GM18858 (cell line): ENCODE measurements around the gene DLG2.
A peak's percentile ranks its signal among the peaks of the same experiment; 100 is the strongest.

Experiments
- ATAC-seq: cut with Tn5 transposase; IDR thresholded peaks from one replicate; pipeline ENCODE4 v1.9.1; 2021; ENCODE audit not compliant: unreplicated experiment

DLG2 gene

GRCh38 chr11:83979593-83979992 lies 1647.6 kb downstream of the DLG2 start:
- ATAC-seq: no peak

- no peak for ATAC-seq
Measured at GRCh38 chr11:83978942-83979341, 1648.2 kb downstream of the DLG2 start.

- peak; percentile 38 for ATAC-seq
Measured at GRCh38 chr11:83976086-83976485, 1651.1 kb downstream of the DLG2 start.

- no peak for ATAC-seq
Measured at GRCh38 chr11:83972536-83972935, 1654.6 kb downstream of the DLG2 start.

GRCh38 chr11:83971063-83971462 lies 1656.1 kb downstream of the DLG2 start:
- ATAC-seq: no peak

- ATAC-seq: peak; percentile 92
Measured at GRCh38 chr11:83970061-83970671, 1657.0 kb downstream of the DLG2 start.

GRCh38 chr11:83957038-83957900 lies 1669.9 kb downstream of the DLG2 start:
- ATAC-seq: no peak

GRCh38 chr11:83956119-83956697 lies 1670.9 kb downstream of the DLG2 start:
- no peak for ATAC-seq

- no peak for ATAC-seq
Measured at GRCh38 chr11:83954780-83955179, 1672.4 kb downstream of the DLG2 start.

- ATAC-seq: no peak
Measured at GRCh38 chr11:83951521-83951920, 1675.6 kb downstream of the DLG2 start.

GRCh38 chr11:83948200-83948599 lies 1678.9 kb downstream of the DLG2 start:
- no peak for ATAC-seq

GRCh38 chr11:83945976-83946375 lies 1681.2 kb downstream of the DLG2 start:
- ATAC-seq: no peak

- no peak for ATAC-seq
Measured at GRCh38 chr11:83941050-83941449, 1686.1 kb downstream of the DLG2 start.

- ATAC-seq: peak; percentile 56
Measured at GRCh38 chr11:83938148-83938547, 1689.0 kb downstream of the DLG2 start.

- ATAC-seq: no peak
Measured at GRCh38 chr11:83933008-83933407, 1694.1 kb downstream of the DLG2 start.

- ATAC-seq: no peak
Measured at GRCh38 chr11:83927422-83927821, 1699.7 kb downstream of the DLG2 start.

- ATAC-seq: no peak
Measured at GRCh38 chr11:83924795-83925542, 1702.2 kb downstream of the DLG2 start.

GRCh38 chr11:83923961-83924360 lies 1703.2 kb downstream of the DLG2 start:
- ATAC-seq: no peak

- no peak for ATAC-seq
Measured at GRCh38 chr11:83922953-83923352, 1704.2 kb downstream of the DLG2 start.

GRCh38 chr11:83922318-83922717 lies 1704.8 kb downstream of the DLG2 start:
- no peak for ATAC-seq

GRCh38 chr11:83921447-83922192 lies 1705.5 kb downstream of the DLG2 start:
- no peak for ATAC-seq
